ENCODE data around the gene ETS1.

The ETS1 gene

GRCh38 chr11:128488471-128488870, 98.9 kb downstream of the ETS1 start:
- TF ChIP-seq CTCF (IDR thresholded peaks at IDR 0.05; ENCODE audit: low read depth, low read length) = no peak
- DNase-seq (ENCODE audit: extremely low read depth, low read depth) = peak; percentile 72

- TF ChIP-seq CTCF (IDR thresholded peaks at IDR 0.05; ENCODE audit: low read depth, low read length) = no peak
Observed at GRCh38 chr11:128487978-128488377, 99.4 kb downstream of the ETS1 start.

GRCh38 chr11:128484172-128484571, 103.2 kb downstream of the ETS1 start:
- no peak for TF ChIP-seq CTCF (IDR thresholded peaks at IDR 0.05; ENCODE audit: low read depth, low read length)
- DNase-seq (ENCODE audit: extremely low read depth, low read depth) = no peak

More at GRCh38 chr11:128487978-128488377, 99.4 kb downstream of the ETS1 start:
- no peak for DNase-seq (ENCODE audit: extremely low read depth, low read depth)

DNA sequence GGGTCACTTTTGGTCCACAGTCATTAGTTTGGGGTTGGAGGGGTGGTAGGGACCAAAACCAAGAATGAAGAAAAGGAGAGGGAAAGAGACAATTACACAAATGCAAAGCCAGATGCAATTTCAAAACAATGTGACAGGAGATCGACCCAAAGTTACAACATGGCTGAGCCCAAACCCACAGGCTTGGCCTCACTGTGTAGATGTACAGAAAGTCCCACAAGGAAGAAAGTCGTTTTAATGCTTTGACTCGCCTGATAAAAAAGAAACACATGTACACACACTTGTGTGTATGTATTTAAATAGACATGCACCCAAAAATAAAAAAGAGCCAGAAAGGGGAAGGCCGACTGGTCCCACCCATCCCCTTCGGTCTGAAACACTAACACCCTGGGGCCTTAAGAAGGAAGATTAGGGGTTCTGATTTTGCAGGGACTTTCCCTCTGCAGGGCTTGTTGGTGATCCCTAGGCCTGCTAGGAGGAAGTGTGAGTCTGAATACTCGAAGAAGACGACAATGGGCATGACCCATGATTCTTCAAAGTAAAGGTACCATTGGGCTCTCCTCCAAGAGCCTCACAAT, 104.1 kb downstream of the ETS1 start:
- DNase-seq (ENCODE audit: extremely low read depth, low read depth) = no peak
- no peak for TF ChIP-seq CTCF (IDR thresholded peaks at IDR 0.05; ENCODE audit: low read depth, low read length)

GRCh38 chr11:128482512-128483191, 104.7 kb downstream of the ETS1 start:
- DNase-seq (ENCODE audit: extremely low read depth, low read depth) = peak; percentile 70
- no peak for TF ChIP-seq CTCF (IDR thresholded peaks at IDR 0.05; ENCODE audit: low read depth, low read length)

- DNase-seq (ENCODE audit: extremely low read depth, low read depth) = no peak
- TF ChIP-seq CTCF (IDR thresholded peaks at IDR 0.05; ENCODE audit: low read depth, low read length) = no peak
Observed at GRCh38 chr11:128482092-128482491, 105.3 kb downstream of the ETS1 start.

GRCh38 chr11:128481135-128481534, 106.2 kb downstream of the ETS1 start:
- peak; percentile 80 for DNase-seq (ENCODE audit: extremely low read depth, low read depth)
- no peak for TF ChIP-seq CTCF (IDR thresholded peaks at IDR 0.05; ENCODE audit: low read depth, low read length)
